ENCODE data around the gene ZNF22. TPM values are rescaled to one million over a fixed set of nuclear protein-coding genes. Genes with fewer than 3 reads are reported as not detected.

The ZNF22 gene
- total RNA-seq, 1 experiment from 2014 or later = 36.9 TPM

GRCh38 chr10:44995581-44995913 is 5.2 kb upstream of the ZNF22 start:
- Mint-ChIP-seq H3K27ac (no peak overlapping the region), H3K27me3 (ENCODE audit: low read depth) (peaks cover 11% of the 10 kb centered on the region), H3K36me3 (ENCODE audit: insufficient read depth in 1 of 3, low read depth in 3 of 3) (peaks cover 3 to 25% (median 5%) of the 10 kb centered on the region in 3 experiments; a peak in 5 of 7 replicates), H3K4me3 (no peak overlapping the region), H3K9me3 (peaks cover 0 to 9% of the 10 kb centered on the region in 2 experiments; a peak in 3 of 5 replicates), H3K4me1 (peaks cover 55 to 59% of the 10 kb centered on the region in 2 experiments)
- Histone ChIP-seq H3K4me1 (ENCODE audit: insufficient read depth, low read length) (no peaks in the 10 kb centered on the region; the same call in none of the 2 replicates), H3K79me1 (ENCODE audit: insufficient read depth, low read depth, low read length, poor library complexity, severe bottlenecking) (no peaks in the 10 kb centered on the region), H3K4me2 (ENCODE audit: insufficient read depth, insufficient read length, low read length) (no peak overlapping the region), H3K27ac (ENCODE audit: insufficient read length, low read depth, low read length) (no peak overlapping the region), H3K23me2 (ENCODE audit: insufficient read length, low read depth, low read length, poor library complexity, severe bottlenecking) (no peaks in the 10 kb centered on the region), H3K27me3 (ENCODE audit: insufficient read depth, low read length) (no peaks in the 10 kb centered on the region), H2BK20ac (ENCODE audit: low read depth, low read length, poor library complexity, severe bottlenecking) (no peak overlapping the region), H3K18ac (ENCODE audit: insufficient read length, low read depth, low read length) (no peak overlapping the region), H3K14ac (ENCODE audit: insufficient read depth, low read length) (no peak overlapping the region), H3T11ph (ENCODE audit: low read length) (no peak overlapping the region), H4K91ac (ENCODE audit: insufficient read length, low read depth, low read length) (no peak overlapping the region), H2AK5ac (ENCODE audit: insufficient read length, low read length) (no peak overlapping the region), H3K23ac (ENCODE audit: insufficient read length, low read depth, low read length) (no peak overlapping the region), H4K5ac (ENCODE audit: insufficient read length, low read depth, low read length) (no peak overlapping the region), H2BK15ac (ENCODE audit: low read depth, low read length) (no peak overlapping the region), H4K20me1 (ENCODE audit: control insufficient read depth, insufficient read depth, insufficient read length) (no peaks in the 10 kb centered on the region), H2AFZ (ENCODE audit: low read length) (no peak overlapping the region), H2BK120ac (ENCODE audit: low read depth, low read length, poor library complexity, severe bottlenecking) (no peak overlapping the region), H2BK12ac (ENCODE audit: insufficient read length, low read depth, low read length) (no peak overlapping the region), H4K8ac (replicated peaks; ENCODE audit: insufficient read length, low read depth, low read length) (no peak overlapping the region), H3K56ac (ENCODE audit: insufficient read length, low read depth, low read length) (no peak overlapping the region), H3K79me2 (ENCODE audit: insufficient read depth, low read length) (no peaks in the 10 kb centered on the region), H3K9ac (ENCODE audit: extremely low read depth, insufficient read length, low read length) (no peak overlapping the region), H2BK5ac (ENCODE audit: insufficient read length, low read length) (no peak overlapping the region), H3K4ac (ENCODE audit: low read depth, low read length) (no peak overlapping the region), H3K9me3 (ENCODE audit: control insufficient read depth, low read depth, low read length) (no peaks in the 10 kb centered on the region)
- TF ChIP-seq, protein P1, sequence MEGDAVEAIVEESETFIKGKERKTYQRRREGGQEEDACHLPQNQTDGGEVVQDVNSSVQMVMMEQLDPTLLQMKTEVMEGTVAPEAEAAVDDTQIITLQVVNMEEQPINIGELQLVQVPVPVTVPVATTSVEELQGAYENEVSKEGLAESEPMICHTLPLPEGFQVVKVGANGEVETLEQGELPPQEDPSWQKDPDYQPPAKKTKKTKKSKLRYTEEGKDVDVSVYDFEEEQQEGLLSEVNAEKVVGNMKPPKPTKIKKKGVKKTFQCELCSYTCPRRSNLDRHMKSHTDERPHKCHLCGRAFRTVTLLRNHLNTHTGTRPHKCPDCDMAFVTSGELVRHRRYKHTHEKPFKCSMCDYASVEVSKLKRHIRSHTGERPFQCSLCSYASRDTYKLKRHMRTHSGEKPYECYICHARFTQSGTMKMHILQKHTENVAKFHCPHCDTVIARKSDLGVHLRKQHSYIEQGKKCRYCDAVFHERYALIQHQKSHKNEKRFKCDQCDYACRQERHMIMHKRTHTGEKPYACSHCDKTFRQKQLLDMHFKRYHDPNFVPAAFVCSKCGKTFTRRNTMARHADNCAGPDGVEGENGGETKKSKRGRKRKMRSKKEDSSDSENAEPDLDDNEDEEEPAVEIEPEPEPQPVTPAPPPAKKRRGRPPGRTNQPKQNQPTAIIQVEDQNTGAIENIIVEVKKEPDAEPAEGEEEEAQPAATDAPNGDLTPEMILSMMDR (conservative IDR thresholded peaks at IDR 0.05) = no peak
- WGBS (ENCODE audit: extremely low coverage, insufficient read length, low lambda C conversion rate) = no CpG with 5 or more reads among the region's 4 CpGs
- no peak for DNase-seq

Measured in H9 (cell line).